ENCODE data around the gene SUCLG1.
"Not testable (repeated sequence)": the region's sequence is repeated elsewhere in the genome, so short reads cannot be mapped to it uniquely, and the experiment has no call there.

The SUCLG1 gene

DNA sequence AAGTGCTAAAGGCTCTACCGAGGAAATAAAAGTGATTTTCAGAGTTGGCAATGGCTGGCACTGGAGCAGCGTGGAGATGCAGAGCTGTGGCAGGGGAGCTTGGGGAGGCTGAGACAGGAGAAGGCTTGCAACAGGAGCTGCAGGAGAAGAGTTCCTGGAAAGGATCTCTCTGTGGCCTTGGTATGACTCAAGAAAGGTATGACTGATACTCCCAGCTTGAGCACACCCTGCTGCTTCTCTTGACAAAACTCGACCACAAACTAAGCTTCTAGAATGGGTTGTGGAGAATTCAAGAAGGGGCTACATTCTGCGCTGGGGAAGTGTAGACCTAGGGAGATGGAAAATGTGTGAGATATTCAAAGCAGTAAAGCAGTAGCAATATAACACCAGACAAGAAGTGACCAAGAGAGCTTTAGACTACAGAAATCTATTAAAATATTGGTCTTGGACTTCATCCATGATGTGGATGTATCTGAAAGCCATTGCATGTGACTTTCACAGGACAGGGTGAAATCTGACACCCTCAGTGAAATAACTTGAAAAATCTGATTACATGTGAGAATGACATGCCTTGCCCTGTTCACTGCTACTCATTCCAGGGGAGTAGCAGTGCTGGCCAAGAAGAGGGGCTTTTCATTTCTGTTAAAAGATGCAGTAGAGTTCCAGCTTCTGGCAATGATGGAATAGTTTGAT lies 41.5 kb downstream of the SUCLG1 start:
- DNase-seq = no peak

DNA sequence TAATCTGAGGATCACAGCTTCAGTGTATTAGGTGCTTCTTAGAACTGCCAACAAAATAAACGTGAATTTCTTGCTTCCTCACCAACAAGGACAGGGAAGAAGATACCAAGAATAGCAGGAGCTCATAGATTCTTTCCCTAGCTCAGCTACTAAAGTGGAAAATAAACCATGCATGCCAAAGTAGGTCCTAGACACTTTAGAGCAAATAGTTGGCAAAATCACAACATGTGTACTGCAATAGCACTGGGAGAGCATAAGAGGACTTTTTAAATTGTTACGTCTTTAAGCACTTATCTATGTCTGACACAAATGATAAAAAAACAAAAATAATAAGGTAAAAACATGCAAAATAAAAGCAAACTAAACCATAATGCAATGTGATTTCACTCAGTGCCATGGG lies 49.5 kb downstream of the SUCLG1 start:
- DNase-seq = no peak

DNA sequence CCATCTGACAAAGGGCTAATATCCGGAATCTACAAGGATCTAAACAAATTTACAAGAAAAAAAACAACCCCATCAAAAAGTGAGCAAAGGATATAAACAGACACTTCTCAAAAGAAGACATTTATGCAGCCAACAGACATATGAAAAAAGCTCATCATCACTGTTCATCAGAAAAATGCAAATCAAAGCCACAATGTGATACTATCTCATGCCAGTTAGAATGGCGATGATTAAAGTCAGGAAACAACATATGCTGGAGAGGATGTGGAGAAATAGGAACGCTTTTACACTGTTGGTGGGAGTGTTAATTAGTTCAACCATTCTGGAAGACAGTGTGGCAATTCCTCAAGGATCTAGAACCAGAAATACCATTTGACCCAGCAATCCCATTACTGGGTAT lies 57.0 kb downstream of the SUCLG1 start:
- not testable (repeated sequence) for DNase-seq

DNA sequence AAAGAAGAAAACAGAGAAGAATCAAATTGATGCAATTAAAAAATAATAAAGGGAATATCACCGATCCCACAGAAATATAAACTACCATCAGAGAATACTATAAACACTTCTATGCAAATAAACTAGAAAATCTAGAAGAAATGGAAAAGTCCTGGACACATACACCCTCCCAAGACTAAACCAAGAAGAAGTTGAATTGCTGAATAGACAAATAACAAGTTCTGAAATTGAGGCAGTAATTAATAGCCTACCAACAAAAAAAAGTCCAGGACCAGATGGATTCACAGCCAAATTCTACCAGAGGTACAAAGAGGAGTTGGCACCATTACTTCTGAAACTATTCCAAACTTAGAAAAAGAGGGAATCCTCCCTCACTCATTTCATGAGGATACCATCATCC lies 59.2 kb downstream of the SUCLG1 start:
- DNase-seq = not testable (repeated sequence)

DNA sequence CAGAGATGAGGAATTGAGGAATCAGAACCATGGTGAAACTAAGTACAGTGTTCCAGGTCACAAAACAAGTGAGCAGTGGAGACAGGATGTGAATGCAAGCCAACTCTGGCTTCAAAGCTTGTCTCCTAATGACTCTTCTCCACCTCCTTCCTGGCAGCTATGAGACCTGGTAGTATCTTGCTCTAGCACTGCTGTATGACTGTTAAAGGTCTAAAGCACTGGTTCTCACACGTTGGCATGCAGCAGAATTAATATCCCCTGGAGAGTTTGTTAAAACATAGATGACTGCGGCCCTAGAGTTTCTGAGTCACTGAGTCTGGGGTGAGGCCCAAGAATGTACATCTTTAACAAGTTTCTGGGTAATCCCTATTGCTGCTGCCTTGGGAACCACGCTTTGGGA lies 63.3 kb downstream of the SUCLG1 start:
- no peak for DNase-seq

DNA sequence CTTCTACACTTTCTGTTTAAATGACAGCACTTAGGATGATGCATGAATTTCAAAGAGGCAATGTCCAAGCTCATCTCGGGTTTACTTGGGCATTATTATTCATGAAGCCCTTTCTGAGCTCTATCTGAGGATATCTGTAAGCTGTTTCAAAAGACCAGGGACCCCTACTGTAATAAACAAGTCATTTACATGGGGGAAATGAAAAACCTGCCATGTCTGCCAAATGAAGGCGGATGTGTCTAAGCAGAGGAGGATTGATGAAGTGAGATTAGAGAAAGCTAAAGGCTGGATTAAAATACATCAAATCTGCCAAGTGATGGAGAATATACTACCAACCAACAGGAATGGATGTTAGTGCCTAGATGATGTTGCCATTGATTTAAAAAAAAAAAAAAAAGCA lies 64.5 kb downstream of the SUCLG1 start:
- no peak for DNase-seq

DNA sequence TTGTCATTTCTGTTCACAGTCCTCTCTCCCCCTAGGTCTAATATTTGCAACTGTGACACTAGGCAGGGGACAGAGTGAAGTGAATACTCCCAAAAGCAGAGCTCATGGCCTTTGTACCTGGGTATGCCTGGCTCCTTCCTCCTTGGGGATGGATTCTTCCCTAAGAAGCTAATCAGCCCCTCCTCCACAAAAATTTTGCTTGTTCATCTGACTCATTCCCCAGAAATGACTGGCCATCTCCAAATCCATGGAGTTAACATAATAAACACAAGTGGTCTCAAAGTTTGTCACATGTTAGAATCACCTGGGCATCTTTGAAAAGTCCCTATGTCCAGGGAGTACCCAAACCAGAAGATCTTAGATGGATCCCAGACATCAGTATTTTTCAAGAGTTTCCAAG lies 65.3 kb downstream of the SUCLG1 start:
- no peak for DNase-seq

DNA sequence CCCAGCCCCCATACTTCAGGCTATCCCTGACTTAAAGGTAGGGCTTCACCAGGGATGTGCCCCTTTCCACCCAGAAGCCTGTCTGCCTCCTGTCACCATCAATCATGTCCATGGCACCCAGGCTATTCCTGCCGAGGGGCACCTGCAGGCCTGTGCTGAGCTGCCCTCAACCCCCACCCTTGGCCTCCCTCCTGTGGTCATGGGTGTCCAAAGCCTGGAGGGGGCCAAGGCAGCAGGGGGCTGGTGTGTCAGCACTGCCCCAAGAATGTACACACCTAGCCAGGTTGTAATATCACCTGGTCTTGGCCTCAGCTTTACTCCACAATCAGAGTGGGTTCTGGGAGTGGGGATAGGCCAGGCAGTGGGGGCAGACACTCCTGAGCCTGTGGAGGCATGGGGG lies 69.3 kb downstream of the SUCLG1 start:
- no peak for DNase-seq

DNA sequence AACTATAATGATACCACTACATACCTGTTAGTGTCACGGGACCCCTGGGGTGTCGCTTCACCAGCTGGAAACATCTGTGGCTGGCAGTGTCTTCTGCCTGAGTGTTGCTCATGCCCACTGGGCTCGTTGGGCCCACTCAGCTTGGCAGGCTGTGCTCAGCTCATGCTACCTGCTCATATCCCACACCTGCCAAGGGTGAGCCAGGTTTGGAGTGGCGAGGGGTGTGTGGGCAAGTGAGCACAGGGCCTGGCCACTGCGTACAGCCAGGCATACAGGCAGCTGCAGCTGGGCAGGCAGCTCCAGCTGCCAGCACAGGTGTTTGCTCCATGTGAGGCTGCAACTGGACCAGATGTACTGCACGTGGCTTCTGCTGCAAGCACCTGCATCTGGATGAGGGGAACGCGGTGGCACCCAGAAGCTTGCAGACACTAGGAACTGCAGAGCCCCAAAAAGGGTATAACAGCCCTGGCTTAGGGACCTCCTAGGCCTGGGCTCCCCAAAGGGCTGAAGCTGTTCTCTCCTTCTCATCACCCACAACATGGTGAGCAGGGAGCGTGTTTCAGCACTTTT lies 70.1 kb downstream of the SUCLG1 start:
- no peak for DNase-seq

DNA sequence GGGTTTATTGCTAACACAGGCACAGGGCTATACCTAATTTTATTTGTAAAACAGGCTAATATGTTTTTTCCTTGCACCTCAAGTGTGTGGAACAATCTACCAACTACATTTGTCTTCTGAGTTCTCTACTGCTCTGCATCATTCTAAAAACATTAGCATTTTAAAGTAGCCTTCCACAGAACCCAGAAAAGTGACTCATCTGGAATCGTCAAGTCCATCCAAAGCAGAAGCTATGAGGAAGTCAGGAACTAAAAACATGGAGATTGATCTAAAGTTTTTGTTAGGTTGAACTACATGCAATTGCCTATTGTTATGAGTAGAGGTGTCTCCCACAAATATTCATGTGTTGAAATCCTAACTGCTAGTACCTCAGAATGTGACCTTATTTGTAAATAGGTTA lies 70.9 kb downstream of the SUCLG1 start:
- DNase-seq = no peak

DNA sequence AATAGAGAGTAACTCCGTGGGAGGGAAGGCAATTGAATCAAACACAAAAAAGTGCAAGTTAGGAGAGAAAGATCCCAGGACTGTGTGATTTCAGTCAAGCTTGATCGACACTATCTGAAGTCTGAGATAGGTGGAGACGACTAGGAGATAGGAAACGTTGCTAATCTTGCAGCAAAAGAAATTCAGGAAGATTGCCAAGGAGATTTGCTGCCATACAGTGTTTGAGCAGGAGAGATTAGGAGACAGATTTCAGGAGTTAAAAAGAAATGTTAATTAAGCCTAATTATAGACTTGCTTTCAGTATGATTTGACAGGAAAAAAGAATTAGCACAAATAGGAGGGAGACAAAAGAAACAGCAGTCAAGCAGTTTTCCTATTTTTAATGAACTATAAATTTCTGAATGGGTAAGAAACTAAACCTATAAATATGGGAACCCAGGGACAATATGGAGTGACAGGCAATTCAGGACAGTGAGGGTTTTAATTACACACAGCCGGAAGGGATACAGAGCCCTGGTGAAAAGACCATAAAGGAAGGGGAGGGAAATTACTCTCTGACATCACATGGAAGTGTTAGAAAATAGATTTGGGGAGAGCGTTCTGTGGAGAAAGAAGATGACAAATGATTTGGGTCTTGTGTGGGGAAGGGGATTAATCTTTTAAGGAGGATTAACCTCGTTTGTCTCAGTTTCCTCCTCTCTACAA lies 72.6 kb downstream of the SUCLG1 start:
- DNase-seq = no peak

DNA sequence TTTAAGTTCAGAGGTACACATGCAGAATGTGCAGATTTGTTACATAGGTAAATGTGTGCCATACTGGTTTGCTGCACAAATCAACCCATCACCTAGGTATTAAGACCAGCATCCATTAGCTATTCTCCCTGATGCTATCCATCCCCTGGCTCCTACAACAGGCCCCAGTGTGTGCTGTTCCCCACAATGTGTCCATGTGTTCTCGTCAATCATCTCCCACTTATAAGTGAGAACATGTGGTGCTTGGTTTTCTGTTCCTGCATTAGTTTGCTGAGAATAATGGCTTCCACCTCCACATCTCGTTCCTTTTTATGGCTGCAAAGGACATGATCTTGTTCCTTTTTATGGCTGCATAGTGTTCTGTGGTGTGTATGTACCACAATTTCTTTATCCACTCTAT lies 75.8 kb downstream of the SUCLG1 start:
- no peak for DNase-seq

DNA sequence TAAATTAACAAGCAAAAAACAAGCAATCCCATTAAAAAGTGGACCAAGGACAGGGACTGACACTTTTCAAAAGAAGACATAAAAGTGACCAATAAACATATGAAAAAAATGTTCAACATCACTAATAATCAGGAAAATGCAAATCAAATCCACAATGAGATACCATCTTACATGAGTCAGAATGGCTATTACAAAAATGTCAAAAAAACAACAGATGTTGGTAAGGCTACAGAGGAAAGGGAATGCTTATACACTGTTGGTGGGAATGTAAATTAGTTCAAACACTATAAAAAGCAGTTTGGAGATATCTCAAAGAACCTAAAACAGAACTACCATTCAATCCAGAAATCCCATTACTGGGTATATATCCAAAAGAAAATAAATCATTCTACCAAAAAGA lies 78.2 kb downstream of the SUCLG1 start:
- no peak for DNase-seq

DNA sequence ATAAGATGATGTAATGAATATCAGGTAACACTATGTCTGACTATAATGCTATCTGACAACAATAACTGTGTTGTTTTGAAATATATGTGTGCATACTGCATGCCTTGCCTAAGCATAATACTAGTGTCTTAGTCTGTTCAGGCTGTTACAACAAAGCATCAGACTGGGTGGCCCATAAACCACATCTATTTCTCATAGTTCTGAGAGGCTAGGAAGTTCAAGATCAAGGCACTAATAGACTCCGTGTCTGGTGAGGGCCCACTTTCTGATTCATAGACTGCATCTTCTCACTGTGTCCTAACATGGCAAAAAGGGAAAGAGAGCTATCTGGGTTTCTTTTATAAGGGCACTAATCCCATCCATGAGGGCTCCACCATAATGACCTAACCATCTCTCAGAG lies 80.1 kb downstream of the SUCLG1 start:
- no peak for DNase-seq

DNA sequence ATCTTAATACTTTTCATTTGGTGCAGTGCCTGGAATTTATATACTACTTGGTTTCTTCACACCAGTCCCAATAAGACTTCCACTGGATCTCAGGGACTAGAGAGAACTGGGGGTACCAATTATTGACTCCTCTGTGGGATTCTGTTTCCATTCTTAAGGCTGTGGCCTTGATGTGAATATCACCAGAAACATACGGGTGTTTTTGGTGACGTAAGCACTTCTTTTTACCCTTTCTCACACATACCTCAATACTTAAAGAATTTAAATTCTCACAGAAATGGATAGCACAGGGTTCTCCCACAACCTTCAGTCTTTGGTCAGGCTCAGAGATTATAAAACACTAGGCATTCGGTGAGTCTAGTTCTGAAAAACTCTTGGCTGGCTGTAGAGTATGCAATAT lies 84.1 kb downstream of the SUCLG1 start:
- no peak for DNase-seq

DNA sequence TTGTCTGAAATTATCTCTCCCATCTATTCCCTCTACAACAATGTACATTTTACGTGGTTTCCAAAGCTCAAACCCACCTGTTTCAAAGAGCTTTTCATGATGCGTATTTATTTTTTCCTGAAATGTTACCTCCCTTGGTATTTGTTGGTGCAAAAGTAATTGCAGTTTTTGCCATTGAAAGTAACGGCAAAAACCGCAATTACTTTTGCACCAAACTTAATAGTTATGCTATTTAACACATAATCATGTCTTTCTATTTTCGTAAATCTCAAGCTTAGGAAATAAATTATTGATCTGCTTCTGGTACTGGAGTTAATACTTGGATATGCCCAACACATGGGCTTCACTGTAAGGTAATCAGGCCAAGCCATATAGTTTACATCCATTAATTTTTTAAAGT lies 85.2 kb downstream of the SUCLG1 start:
- DNase-seq = no peak
